Astrocyte (in vitro differentiated cells and primary cell): ENCODE measurements around the gene PLA2G4F.

Experiments
- CTCF ChIP-seq: IDR thresholded peaks from 2 replicates; pipeline ENCODE4 v1.5.1; 2011; ENCODE audit warnings: low read depth, mild to moderate bottlenecking, inconsistent platforms, low read length, moderate library complexity; ENCODE audit not compliant: insufficient read depth
- EZH2 ChIP-seq: IDR thresholded peaks from 2 replicates; pipeline ENCODE4 v1.6.1; 2012; ENCODE audit warnings: mild to moderate bottlenecking, low read length, inconsistent platforms; ENCODE audit not compliant: insufficient read depth

DNA sequence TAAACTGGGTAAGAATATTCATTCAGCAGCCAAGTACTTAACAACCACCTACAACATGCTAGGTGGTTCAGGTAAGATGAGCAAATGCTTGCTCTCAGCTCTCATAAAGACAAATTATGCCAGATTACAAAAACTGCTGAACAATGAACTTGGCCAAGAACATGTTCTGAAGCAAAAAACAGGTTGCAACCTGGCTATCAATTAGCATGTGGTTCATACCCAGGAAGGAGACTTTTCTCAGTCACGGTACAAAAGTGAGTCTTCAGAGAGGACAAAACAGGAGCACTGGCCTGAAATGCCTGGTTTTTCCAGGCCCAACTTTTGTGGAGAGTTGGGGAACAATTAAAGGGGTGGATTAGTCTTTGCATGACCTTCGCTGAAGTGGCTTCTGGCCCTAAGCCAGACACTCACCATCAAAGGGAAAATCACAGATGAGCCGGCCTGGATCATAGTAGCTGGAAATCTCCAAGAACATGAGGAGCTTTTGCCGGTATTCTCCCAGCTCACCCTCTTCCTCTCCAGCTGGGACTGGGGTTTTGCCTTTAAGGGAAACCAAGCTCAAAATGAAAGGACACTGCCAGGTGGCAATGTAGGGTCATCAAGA lies 7.6 kb upstream of the PLA2G4F start:
- TF ChIP-seq EZH2 (no peak), CTCF (no peak)
